Neuronal stem cell (in vitro differentiated cells): ENCODE results near the gene PSKH1.

Experiments used
- DNase-seq: peaks from one replicate; pipeline ENCODE4 v3.0.0-alpha.2; 2013; ENCODE audit warnings: low spot score
- H2AFZ ChIP-seq: one replicate; pipeline ENCODE4 v1.6.1; 2013; ENCODE audit warnings: mild to moderate bottlenecking, low read length, inconsistent platforms
- H2AK5ac ChIP-seq: 2 replicates; pipeline ENCODE4 v1.6.1; 2013; ENCODE audit warnings: low read depth, mild to moderate bottlenecking, inconsistent platforms, low read length, moderate library complexity, mixed read lengths
- H2BK120ac ChIP-seq: 2 replicates; pipeline ENCODE4 v1.6.1; 2013; ENCODE audit warnings: low read depth, mild to moderate bottlenecking, inconsistent platforms, low read length, moderate library complexity, mixed read lengths
- H2BK12ac ChIP-seq: one replicate; pipeline ENCODE4 v1.6.1; 2013; ENCODE audit warnings: low read length, inconsistent platforms
- H2BK15ac ChIP-seq: 2 replicates; pipeline ENCODE4 v1.6.1; 2013; ENCODE audit warnings: mild to moderate bottlenecking, low read length, inconsistent platforms, mixed read lengths
- H2BK5ac ChIP-seq: one replicate; pipeline ENCODE4 v1.6.1; 2013; ENCODE audit warnings: inconsistent platforms, mild to moderate bottlenecking, low read length, moderate library complexity
- H3K14ac ChIP-seq: one replicate; pipeline ENCODE4 v1.6.1; 2013; ENCODE audit warnings: low read length, inconsistent platforms
- H3K18ac ChIP-seq: 2 replicates; pipeline ENCODE4 v1.6.1; 2013; ENCODE audit warnings: low read length, inconsistent platforms
- H3K23ac ChIP-seq: 2 replicates; pipeline ENCODE4 v1.6.1; 2013; ENCODE audit warnings: low read depth, mild to moderate bottlenecking, mixed read lengths, low read length, inconsistent platforms; ENCODE audit not compliant: poor library complexity
- H3K27ac ChIP-seq: replicated peaks from 3 replicates; pipeline ENCODE4 v1.5.1; 2013; ENCODE audit warnings: low read length, inconsistent platforms
- H3K27me3 ChIP-seq, 3 experiments: 2 replicates each; pipeline ENCODE4 v1.6.1; 2013; ENCODE audit warnings: low read length in 3 of 3, mild to moderate bottlenecking in 2 of 3, inconsistent platforms in 1 of 3, low read depth in 1 of 3, mixed read lengths in 1 of 3, moderate library complexity in 1 of 3; ENCODE audit not compliant: control insufficient read depth in 3 of 3, insufficient read depth in 3 of 3
- H3K36me3 ChIP-seq, 2 donors: replicated peaks in 1 of 2; 2 replicates each; pipeline ENCODE4 v1.6.1; 2013; ENCODE audit warnings: low read length in 2 of 2; ENCODE audit not compliant: control insufficient read depth in 2 of 2, insufficient read depth in 2 of 2
- H3K4ac ChIP-seq: 2 replicates; pipeline ENCODE4 v1.6.1; 2013; ENCODE audit warnings: inconsistent platforms, mild to moderate bottlenecking, low read length, moderate library complexity
- H3K4me1 ChIP-seq, 2 donors: 1 replicate in 1 of 2; 2 replicates in 1 of 2; pipeline ENCODE4 v1.6.1; 2013; ENCODE audit warnings: low read length in 2 of 2, low read depth in 1 of 2; ENCODE audit not compliant: control insufficient read depth in 2 of 2, insufficient read depth in 1 of 2
- H3K4me2 ChIP-seq: one replicate; pipeline ENCODE4 v1.6.1; 2013; ENCODE audit warnings: mild to moderate bottlenecking, low read length, inconsistent platforms; ENCODE audit not compliant: insufficient read depth, poor library complexity, severe bottlenecking
- H3K4me3 ChIP-seq, 2 donors: 2 replicates each; pipeline ENCODE4 v1.5.1; 2013; ENCODE audit warnings: low read length in 2 of 2, mild to moderate bottlenecking in 2 of 2, inconsistent platforms in 1 of 2, moderate library complexity in 1 of 2
- H3K79me1 ChIP-seq: one replicate; pipeline ENCODE4 v1.6.1; 2013; ENCODE audit warnings: low read depth, mild to moderate bottlenecking, inconsistent platforms, low read length, moderate library complexity
- H3K9ac ChIP-seq: one replicate; pipeline ENCODE4 v1.6.1; 2013; ENCODE audit warnings: mild to moderate bottlenecking, low read depth, low read length, inconsistent platforms; ENCODE audit not compliant: poor library complexity
- H3K9me3 ChIP-seq, 2 donors: replicated peaks in 1 of 2; 2 replicates each; pipeline versions ENCODE3 to v1.6.1; 2013; ENCODE audit warnings: low read length in 2 of 2, mild to moderate bottlenecking in 2 of 2, inconsistent platforms in 1 of 2, low read depth in 1 of 2, mixed read lengths in 1 of 2, moderate library complexity in 1 of 2; ENCODE audit not compliant: control insufficient read depth in 2 of 2, insufficient read depth in 1 of 2
- H4K8ac ChIP-seq: one replicate; pipeline ENCODE4 v1.6.1; 2013; ENCODE audit warnings: low read depth, mild to moderate bottlenecking, inconsistent platforms, low read length, moderate library complexity
- H4K91ac ChIP-seq: one replicate; pipeline ENCODE4 v1.6.1; 2013; ENCODE audit warnings: low read length, low read depth, mild to moderate bottlenecking, inconsistent platforms; ENCODE audit not compliant: poor library complexity
- WGBS, 2 donors: extraction: QIAGEN DNeasy Blood & Tissue Kit; methylation state at CpG; one replicate each; pipeline ENCODE4 v1.1.7; 2013; ENCODE audit warnings: missing lambda C conversion rate in 2 of 2, mixed read lengths in 1 of 2; ENCODE audit not compliant: insufficient read length in 2 of 2, insufficient replicate concordance in 1 of 2; ENCODE audit errors: extremely low coverage in 2 of 2; 5-methylcytosine and 5-hydroxymethylcytosine counted together

The PSKH1 gene

DNA sequence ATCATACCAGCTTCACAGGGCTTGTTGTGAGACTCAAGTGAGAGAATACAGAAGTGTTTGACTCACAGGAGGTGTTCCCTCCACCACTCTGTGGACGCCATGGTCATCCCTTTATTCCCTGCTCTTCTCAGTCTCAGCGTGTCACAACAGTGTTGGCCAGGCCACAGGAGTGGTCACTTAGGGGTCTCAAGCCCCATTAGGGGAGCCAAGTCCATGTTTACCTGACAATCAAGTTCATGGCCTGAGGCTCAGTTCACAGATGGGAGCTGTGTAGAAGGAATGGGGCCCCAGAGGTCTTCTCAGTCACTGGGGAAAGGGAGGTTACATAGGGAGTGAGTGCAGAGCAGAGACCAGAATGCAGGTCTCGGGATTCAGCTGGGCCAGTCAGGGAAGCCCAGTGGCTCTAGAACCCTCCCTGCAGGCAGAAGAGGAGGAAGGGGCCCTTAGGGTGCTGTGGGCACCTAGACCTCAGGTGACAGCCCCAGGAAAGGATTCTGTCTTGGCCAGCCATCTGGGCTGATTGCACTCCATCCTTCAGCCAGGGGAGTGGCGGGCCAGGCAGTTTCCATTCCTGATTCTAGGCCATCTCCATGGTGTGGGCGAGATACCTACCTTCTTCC is 36.0 kb upstream of the PSKH1 start:
- Histone ChIP-seq H3K14ac (no peak overlapping the region), H3K36me3 (peaks cover 8 to 82% of the 10 kb centered on the region in 2 donors), H2BK12ac (no peak overlapping the region), H3K27ac (no peak overlapping the region), H2AK5ac (no peak overlapping the region), H2BK5ac (no peak overlapping the region), H2AFZ (no peak overlapping the region), H3K9ac (no peak overlapping the region), H3K79me1 (peaks cover 23% of the 10 kb centered on the region), H4K91ac (no peak overlapping the region), H3K4ac (no peak overlapping the region), H3K4me2 (no peak overlapping the region), H2BK15ac (no peak overlapping the region), H3K18ac (no peak overlapping the region), H2BK120ac (no peak overlapping the region), H3K23ac (no peak overlapping the region), H3K4me3 (no peak overlapping the region), H3K27me3 (no peaks in the 10 kb centered on the region), H4K8ac (no peak overlapping the region), H3K9me3 (no peaks in the 10 kb centered on the region), H3K4me1 (peaks cover 0 to 3% of the 10 kb centered on the region in 2 donors)
- DNase-seq, result no peak
- WGBS, 2 donors, result no CpG with 5 or more reads among the region's 5 CpGs

DNA sequence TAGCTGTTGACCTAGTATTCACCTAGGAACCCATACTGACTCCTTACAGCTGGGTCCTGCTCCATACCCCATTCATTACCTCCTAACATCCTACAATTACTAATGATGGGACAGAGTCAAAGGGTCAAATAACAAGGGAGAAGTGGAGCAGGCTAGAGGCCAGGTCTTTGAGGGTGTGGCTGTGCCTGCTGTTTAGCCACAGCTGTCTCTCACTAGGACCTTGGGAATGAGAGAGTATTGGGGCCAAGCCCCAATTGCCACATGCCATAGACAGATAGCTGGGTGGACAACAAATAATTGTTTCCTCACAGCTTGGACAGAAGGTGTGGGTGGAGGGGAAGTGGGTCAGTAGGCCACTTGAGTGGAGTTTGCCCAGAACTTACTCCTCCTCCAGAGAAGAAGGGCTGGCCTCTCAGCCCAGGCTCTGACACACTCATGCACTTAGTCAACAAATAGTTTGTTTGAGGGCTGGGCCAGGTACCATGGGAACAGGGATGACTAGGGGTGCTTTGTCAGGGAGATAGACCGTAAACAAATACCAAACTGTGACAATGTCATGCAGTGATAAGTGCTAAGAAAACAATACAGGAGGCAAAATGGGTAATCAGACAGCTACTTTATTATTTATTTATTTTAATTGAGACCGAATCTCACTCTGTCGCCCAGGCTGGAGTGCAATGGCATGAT is 35.4 kb upstream of the PSKH1 start:
- H4K8ac ChIP-seq, result no peak overlapping the region
- no peaks in the 10 kb centered on the region for H3K27me3 ChIP-seq
- H3K4me2 ChIP-seq, result no peak overlapping the region
- H3K14ac ChIP-seq, result no peak overlapping the region
- no peak overlapping the region for H2AK5ac ChIP-seq
- no peak overlapping the region for H4K91ac ChIP-seq
- H2BK5ac ChIP-seq, result no peak overlapping the region
- DNase-seq, result no peak
- no peaks in the 10 kb centered on the region for H3K9me3 ChIP-seq
- peaks cover 24% of the 10 kb centered on the region for H3K79me1 ChIP-seq
- no peak overlapping the region for H3K18ac ChIP-seq
- no peak overlapping the region for H3K4me3 ChIP-seq
- no peak overlapping the region for H3K27ac ChIP-seq
- no CpG with 5 or more reads among the region's 3 CpGs for WGBS, 2 donors
- H2BK120ac ChIP-seq, result no peak overlapping the region
- H3K4me1 ChIP-seq, result peaks cover 0 to 3% of the 10 kb centered on the region in 2 donors
- no peak overlapping the region for H2BK15ac ChIP-seq
- no peak overlapping the region for H3K4ac ChIP-seq
- H3K23ac ChIP-seq, result no peak overlapping the region
- H3K36me3 ChIP-seq, result peaks cover 9 to 85% of the 10 kb centered on the region in 2 donors
- H2AFZ ChIP-seq, result no peak overlapping the region
- no peak overlapping the region for H2BK12ac ChIP-seq
- no peak overlapping the region for H3K9ac ChIP-seq

DNA sequence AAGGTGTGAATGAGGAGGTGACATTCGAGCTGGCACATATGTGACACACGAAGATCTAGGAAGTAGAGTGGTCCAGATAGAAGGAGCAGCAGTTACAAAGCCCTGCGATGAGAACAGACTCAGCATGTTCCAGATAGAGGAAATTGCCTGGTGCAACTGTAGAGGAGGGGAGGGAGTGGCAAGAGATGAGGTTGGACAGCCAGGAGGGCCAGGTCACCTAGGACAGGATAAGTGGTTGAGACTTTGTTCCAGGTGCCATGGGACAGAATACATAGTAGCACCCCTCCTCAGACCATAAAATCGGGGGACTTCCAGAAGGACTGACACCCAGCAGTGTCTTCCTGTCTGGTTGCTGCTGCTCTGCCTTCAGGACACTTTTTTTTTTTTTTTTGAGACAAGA is 34.6 kb upstream of the PSKH1 start:
- no peak overlapping the region for H2BK12ac ChIP-seq
- H4K8ac ChIP-seq, result no peak overlapping the region
- no peak overlapping the region for H4K91ac ChIP-seq
- no peaks in the 10 kb centered on the region for H3K9me3 ChIP-seq
- H3K27me3 ChIP-seq, result no peaks in the 10 kb centered on the region
- H3K4me3 ChIP-seq, result no peak overlapping the region
- no peak overlapping the region for H3K4ac ChIP-seq
- H3K79me1 ChIP-seq, result peaks cover 27% of the 10 kb centered on the region
- H2AFZ ChIP-seq, result no peak overlapping the region
- H3K27ac ChIP-seq, result no peak overlapping the region
- WGBS, 2 donors, result no CpG with 5 or more reads among the region's 4 CpGs
- H3K9ac ChIP-seq, result no peak overlapping the region
- no peak overlapping the region for H2AK5ac ChIP-seq
- H3K4me2 ChIP-seq, result no peak overlapping the region
- no peak overlapping the region for H2BK5ac ChIP-seq
- H3K4me1 ChIP-seq, result peaks cover 0 to 5% of the 10 kb centered on the region in 2 donors
- peaks cover 11 to 84% of the 10 kb centered on the region in 2 donors for H3K36me3 ChIP-seq
- no peak overlapping the region for H2BK15ac ChIP-seq
- H3K18ac ChIP-seq, result no peak overlapping the region
- no peak overlapping the region for H3K14ac ChIP-seq
- DNase-seq, result no peak
- H3K23ac ChIP-seq, result no peak overlapping the region
- no peak overlapping the region for H2BK120ac ChIP-seq

DNA sequence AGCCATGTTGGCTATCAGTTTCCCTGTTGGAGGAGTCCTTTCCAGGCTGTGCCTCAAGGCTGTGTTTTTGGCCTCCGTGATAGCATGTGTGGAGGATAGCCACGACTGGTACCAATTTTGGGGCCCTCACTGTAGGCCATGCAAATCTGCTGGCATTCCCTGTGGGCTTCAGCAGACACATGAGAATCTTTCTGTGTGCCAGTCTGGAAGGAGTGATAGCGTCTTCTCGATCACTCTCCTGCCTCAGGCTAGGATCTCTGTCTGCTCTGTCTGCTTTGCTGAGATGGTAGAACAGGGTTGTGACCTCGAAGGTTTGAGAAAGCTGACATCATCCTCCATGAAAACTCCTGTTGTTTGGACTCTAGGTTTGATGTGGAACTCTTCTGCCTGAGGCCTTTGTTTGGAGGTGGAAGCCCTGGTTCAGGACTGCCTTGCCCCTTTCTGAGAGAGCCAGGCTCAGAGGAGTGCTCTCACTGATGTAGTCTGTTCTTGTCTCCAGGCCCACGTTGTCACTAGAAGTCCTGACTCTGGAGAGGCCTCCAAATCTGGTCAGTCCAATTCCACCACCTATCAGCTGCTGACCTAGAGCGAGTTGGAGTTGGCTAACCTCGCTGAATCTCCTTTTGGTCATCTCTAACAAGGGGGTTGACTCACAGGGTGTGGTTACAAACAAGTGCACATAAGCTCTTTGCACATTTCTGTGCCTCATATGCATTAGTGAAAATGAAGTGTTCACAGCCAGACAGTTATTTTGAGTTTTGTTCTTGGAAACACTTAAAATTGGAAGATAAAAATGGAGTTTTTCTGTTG is 32.3 kb upstream of the PSKH1 start:
- no peak overlapping the region for H2AK5ac ChIP-seq
- no peak overlapping the region for H2BK12ac ChIP-seq
- no peak overlapping the region for H2BK5ac ChIP-seq
- H3K27me3 ChIP-seq, result no peaks in the 10 kb centered on the region
- no CpG with 5 or more reads among the region's 8 CpGs for WGBS, 2 donors
- H3K23ac ChIP-seq, result no peak overlapping the region
- peaks cover 0 to 8% of the 10 kb centered on the region in 2 donors for H3K4me1 ChIP-seq
- no peak overlapping the region for H3K14ac ChIP-seq
- H4K91ac ChIP-seq, result no peak overlapping the region
- DNase-seq, result no peak
- no peak overlapping the region for H2BK120ac ChIP-seq
- H3K9me3 ChIP-seq, result no peaks in the 10 kb centered on the region
- H3K4me3 ChIP-seq, result no peak overlapping the region
- no peak overlapping the region for H3K18ac ChIP-seq
- no peak overlapping the region for H3K4me2 ChIP-seq
- no peak overlapping the region for H3K27ac ChIP-seq
- H3K79me1 ChIP-seq, result peaks cover 20% of the 10 kb centered on the region
- no peak overlapping the region for H3K4ac ChIP-seq
- no peak overlapping the region for H2AFZ ChIP-seq
- no peak overlapping the region for H4K8ac ChIP-seq
- H2BK15ac ChIP-seq, result no peak overlapping the region
- peaks cover 17 to 81% of the 10 kb centered on the region in 2 donors for H3K36me3 ChIP-seq
- H3K9ac ChIP-seq, result no peak overlapping the region
